Right kidney (tissue), 1 donor: ENCODE data around the gene ZFYVE21.
"Not testable (repeated sequence)": the region's sequence is repeated elsewhere in the genome, so short reads cannot be mapped to it uniquely, and the experiment has no call there.

Experiments
- DNase-seq: peaks from one replicate; pipeline ENCODE4 v3.0.0-alpha.2; 2016

ZFYVE21 gene

GRCh38 chr14:103762541-103762940 is 46.9 kb downstream of the ZFYVE21 start:
- DNase-seq = no peak

GRCh38 chr14:103763730-103764488 is 48.3 kb downstream of the ZFYVE21 start:
- DNase-seq = no peak

DNA sequence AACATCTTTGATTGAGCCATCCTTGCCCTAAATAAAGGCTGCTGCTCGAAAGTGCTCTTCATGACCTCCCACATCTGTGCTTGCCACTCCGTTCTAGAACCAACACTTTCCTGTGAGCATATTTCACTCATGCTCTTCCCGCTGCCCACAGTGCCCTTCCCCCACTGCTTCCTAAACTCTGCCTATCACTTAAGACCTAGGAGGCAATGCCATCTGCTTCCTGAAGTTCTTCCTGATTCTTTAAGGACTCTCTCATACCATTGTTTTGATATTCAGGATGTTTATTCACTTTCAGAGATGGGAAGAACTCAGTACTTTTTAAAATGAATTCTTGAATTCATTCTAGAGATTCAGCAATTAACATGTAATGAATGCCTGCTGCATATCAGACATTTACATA is 49.9 kb downstream of the ZFYVE21 start:
- no peak for DNase-seq

DNA sequence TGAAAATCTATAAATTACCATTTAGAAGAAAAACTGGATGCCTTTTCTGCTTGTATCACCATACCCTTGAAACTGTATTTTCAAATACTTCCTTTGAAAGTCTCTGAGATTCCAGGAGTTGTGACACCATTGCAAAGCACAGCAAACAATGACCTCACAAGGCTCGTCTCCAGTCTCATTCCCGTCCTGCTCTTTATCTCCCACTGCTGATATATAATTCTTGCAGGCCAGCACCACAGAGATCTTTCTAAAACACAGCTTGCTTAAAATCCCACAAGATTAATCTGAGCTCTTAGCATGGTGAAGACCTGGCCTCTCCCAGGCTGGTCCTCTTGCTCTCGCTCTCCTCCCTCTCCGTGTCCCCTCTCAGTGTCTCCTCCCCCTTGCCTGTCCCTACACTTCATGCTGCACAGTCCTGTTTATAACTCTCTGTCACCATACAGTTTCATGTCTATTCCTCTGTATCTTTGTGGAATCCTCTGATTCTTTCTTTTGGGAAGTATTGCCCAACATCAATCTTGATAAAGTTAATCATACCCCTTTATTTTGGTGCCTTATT is 51.8 kb downstream of the ZFYVE21 start:
- no peak for DNase-seq

DNA sequence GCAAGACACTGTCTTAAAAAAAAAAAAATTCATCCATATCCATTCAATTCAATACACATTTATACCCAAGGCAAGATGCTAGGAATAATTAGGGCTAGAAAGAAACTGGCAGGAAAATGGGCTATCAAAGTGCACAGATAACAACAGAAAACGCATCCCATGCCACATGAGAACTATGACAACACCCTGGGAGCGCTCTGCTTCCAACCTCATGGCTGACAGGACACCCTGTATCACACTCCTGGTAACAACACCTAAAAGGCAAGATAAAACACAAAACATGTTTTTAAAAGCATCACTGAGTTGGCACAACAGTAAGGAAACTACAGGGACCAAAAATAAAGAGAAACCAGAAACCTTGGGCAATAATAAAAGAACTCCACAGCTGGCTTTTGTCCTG is 54.9 kb downstream of the ZFYVE21 start:
- no peak for DNase-seq

DNA sequence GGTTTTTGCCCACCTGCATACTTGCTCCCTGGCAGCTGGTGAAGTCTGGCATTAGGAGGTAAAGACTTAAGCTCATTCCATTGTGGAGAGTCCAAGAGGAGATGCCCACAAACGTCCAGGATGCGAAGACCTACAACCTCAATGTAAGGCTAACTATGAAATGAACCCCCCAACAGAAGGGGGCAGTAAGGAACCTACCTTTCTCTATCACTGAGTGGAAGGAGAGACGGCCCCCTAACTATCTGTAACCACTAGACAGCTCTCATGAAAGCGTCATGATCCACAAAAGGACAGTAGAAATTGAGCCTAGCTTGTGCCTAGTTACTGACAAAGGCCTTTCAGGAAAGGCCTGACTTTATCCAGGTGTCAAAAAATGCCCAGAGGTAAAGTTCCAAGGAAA is 55.3 kb downstream of the ZFYVE21 start:
- DNase-seq = no peak

DNA sequence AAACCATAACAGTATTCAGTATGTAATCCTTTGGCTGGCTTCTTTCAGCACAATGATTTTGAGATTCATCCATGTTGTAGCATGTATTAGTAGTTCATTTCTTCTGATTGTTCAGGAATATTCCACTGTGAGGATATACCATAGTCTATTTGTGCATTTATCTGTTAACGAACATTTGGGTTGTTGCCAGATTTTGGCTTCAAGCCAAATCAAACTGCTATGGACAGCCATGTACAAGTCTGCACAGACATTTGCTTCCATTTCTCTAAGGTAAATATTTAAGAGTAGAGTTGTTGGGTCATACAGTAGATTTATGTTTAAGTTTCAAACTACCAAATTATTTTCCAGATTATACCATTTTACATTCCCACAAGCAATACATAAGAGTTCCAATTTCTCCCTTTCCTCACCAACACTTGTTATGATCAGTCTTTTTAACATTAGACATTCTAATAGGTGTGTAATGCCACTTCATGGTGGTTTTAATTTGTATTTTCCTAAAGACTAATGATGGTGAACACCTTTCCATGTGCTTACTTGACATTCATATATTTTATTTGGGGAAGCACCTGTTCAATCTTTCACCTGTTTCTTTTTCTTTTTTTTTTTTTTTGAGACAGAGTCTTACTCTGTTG is 56.6 kb downstream of the ZFYVE21 start:
- no peak for DNase-seq

DNA sequence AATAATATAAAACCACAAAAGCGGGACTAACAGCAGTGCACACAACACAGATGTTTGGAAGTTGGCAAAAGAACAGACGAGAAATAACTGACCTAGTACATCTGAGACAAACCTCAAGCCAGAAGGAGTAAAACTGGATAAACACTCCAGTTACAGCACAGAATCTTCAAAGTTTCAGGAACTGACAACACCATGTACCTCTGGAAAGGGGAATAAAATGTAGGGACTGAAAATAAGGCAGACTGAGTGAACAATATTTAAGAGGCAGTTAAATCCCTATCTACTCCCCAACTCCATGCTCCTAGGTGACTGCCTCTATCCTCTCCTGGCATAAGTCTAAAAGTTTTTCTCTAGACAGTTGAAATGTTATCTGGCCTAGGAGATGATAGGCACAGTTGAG is 57.9 kb downstream of the ZFYVE21 start:
- DNase-seq = no peak

- DNase-seq = no peak
These were observed 59.9 kb downstream of the ZFYVE21 start for GRCh38 chr14:103775506-103775905.

DNA sequence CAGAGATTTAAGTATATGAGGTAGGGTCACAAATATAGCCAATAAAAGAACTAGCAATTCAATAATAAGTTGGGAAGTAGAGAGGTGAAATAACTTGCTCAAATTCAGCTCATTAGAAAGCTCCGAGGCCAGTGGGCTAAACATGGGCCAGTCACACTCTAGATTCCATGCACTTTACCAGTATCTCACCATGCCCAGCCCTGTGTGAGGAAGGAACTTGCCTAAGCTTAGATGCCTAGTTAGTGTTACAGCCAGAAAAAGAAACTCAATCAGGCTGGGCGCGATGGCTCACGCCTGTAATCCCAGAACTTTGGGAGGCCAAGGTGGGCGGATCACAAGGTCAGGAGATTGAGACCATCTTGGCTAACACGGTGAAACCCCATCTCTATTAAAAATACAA is 60.7 kb downstream of the ZFYVE21 start:
- DNase-seq = not testable (repeated sequence)

GRCh38 chr14:103782376-103782775 is 66.8 kb downstream of the ZFYVE21 start:
- DNase-seq = no peak
